HCT116 (cell line): ENCODE measurements around the gene MYO10. TPM values are rescaled to one million over a fixed set of nuclear protein-coding genes. Genes with fewer than 3 reads are reported as not detected.

Source experiments
- ATAC-seq: fragments of 200-7000 bp; cut with Tn5 transposase; 2 replicates; pipeline ENCODE4 v1.9.1; 2020; ENCODE audit warnings: mild to moderate bottlenecking, moderate library complexity
- BruUV-seq: library from RNA; stranded (reverse); fragments of 400-500 nt; replicated peaks from 2 replicates; lab custom pipeline; 2021; lab: Mats Ljungman, UMichigan
- CTCF ChIA-PET: fragments of 300-600 bp; sonication (Branson Sonifier 250); formaldehyde crosslinking; loops from one replicate; lab custom pipeline; 2021; ENCODE audit warnings: antibody characterized with exemption; lab: Charles Lee
- POLR2A ChIA-PET: fragments of 300-600, 350-600 bp; sonication (Branson Sonifier 250); formaldehyde crosslinking; loops from one replicate; lab custom pipeline; 2021; ENCODE audit warnings: antibody characterized with exemption; lab: Charles Lee
- RAD21 ChIA-PET, 2 experiments: fragments of 300-600 bp; sonication (Branson Sonifier 250); formaldehyde crosslinking; loops; one replicate each; lab custom pipeline; 2023; ENCODE audit warnings: low total read pairs in 2 of 2; ENCODE audit not compliant: uncharacterized antibody in 2 of 2, unreplicated experiment in 2 of 2, low non-redundant PET in 1 of 2; lab: Charles Lee
- DNase-seq: peaks from one replicate; pipeline ENCODE4 v3.0.0-alpha.2; 2010; ENCODE audit warnings: low read depth, low spot score
- H2AFZ ChIP-seq: fragments of 200-600 bp; shearing (Covaris generic), sonication (generic); 2 replicates; pipeline ENCODE4 v1.6.1; 2017; ENCODE audit warnings: low read depth, mixed run types, mixed read lengths, antibody characterized with exemption, low read length; ENCODE audit not compliant: poor library complexity, severe bottlenecking
- H3K27ac ChIP-seq: 2 replicates; pipeline ENCODE4 v1.5.1; 2012; ENCODE audit warnings: low read depth, low read length
- H3K27me3 ChIP-seq: fragments of 200-600 bp; sonication (generic); 2 replicates; pipeline ENCODE4 v1.6.1; 2016; ENCODE audit warnings: mixed run types, low read length, mixed read lengths; ENCODE audit not compliant: insufficient read depth
- H3K36me3 ChIP-seq, 2 experiments: fragments of 200-500 bp in 1 of 2; fragments of 200-600 bp in 1 of 2; sonication (Bioruptor generic) in 1 of 2; sonication (generic) in 1 of 2; 2 replicates each; pipeline versions ENCODE4 v1.5.1 to v1.6.1; 2014 to 2016; ENCODE audit warnings: low read length in 2 of 2, inconsistent platforms in 1 of 2, mixed read lengths in 1 of 2, mixed run types in 1 of 2; ENCODE audit not compliant: insufficient read depth in 2 of 2, control insufficient read depth in 1 of 2
- H3K4me1 ChIP-seq, 2 experiments: fragments of 200-600 bp in 1 of 2; sonication (generic) in 1 of 2; 2 replicates each; pipeline versions ENCODE4 v1.5.1 to v1.6.1; 2012 to 2017; ENCODE audit warnings: low read length in 2 of 2, inconsistent platforms in 1 of 2, mild to moderate bottlenecking in 1 of 2, mixed read lengths in 1 of 2, mixed run types in 1 of 2, moderate library complexity in 1 of 2; ENCODE audit not compliant: insufficient read depth in 2 of 2, control insufficient read depth in 1 of 2
- H3K4me2 ChIP-seq: fragments of 200-600 bp; sonication (generic); 2 replicates; pipeline ENCODE4 v1.6.1; 2017; ENCODE audit warnings: mixed run types, low read length, mixed read lengths
- H3K4me3 ChIP-seq, 2 experiments: fragments of 200-600 bp in 1 of 2; sonication (generic) in 1 of 2; replicated peaks in 1 of 2; 2 replicates each; pipeline ENCODE4 v1.5.1; 2011 to 2016; ENCODE audit warnings: low read length in 2 of 2, control low read depth in 1 of 2, low read depth in 1 of 2, mild to moderate bottlenecking in 1 of 2, mixed read lengths in 1 of 2, mixed run types in 1 of 2
- H3K79me2 ChIP-seq: fragments of 200-600 bp; sonication (generic); 2 replicates; pipeline ENCODE4 v1.6.1; 2017; ENCODE audit warnings: mild to moderate bottlenecking, mixed run types, low read length, moderate library complexity, mixed read lengths; ENCODE audit not compliant: insufficient read depth
- H3K9ac ChIP-seq: fragments of 200-600 bp; sonication (generic); 2 replicates; pipeline ENCODE4 v1.6.1; 2016; ENCODE audit warnings: low read length, mixed read lengths
- H3K9me2 ChIP-seq: fragments of 200-600 bp; sonication (generic), shearing (Covaris generic); 2 replicates; pipeline ENCODE4 v1.6.1; 2017; ENCODE audit warnings: mixed run types, mild to moderate bottlenecking, moderate library complexity; ENCODE audit not compliant: insufficient read depth
- H3K9me3 ChIP-seq, 2 experiments: fragments of 200-500 bp in 1 of 2; fragments of 200-600 bp in 1 of 2; sonication (Bioruptor generic) in 1 of 2; sonication (generic) in 1 of 2; 2 replicates each; pipeline ENCODE4 v1.6.1; 2014 to 2017; ENCODE audit warnings: low read length in 2 of 2, mixed read lengths in 2 of 2, inconsistent platforms in 1 of 2, low read depth in 1 of 2, mild to moderate bottlenecking in 1 of 2, mixed run types in 1 of 2, moderate library complexity in 1 of 2; ENCODE audit not compliant: control insufficient read depth in 1 of 2, insufficient read depth in 1 of 2
- H4K20me1 ChIP-seq: fragments of 200-600 bp; sonication (generic), shearing (Covaris generic); 2 replicates; pipeline ENCODE4 v1.6.1; 2017; ENCODE audit warnings: mixed run types, mild to moderate bottlenecking, moderate library complexity; ENCODE audit not compliant: insufficient read depth
- CBX3 ChIP-seq: IDR thresholded peaks from 2 replicates; pipeline ENCODE4 v1.6.1; 2012; ENCODE audit warnings: low read depth
- CTCF ChIP-seq, 3 experiments: fragments of 200-600 bp in 1 of 3; sonication (generic) in 1 of 3; IDR thresholded peaks in 2 of 3; conservative IDR thresholded peaks in 1 of 3; 2 replicates each; pipeline ENCODE4 v1.5.1; 2012 to 2017; ENCODE audit warnings: low read depth in 2 of 3, low read length in 2 of 3, antibody characterized with exemption in 1 of 3, borderline replicate concordance in 1 of 3, control low read depth in 1 of 3, mild to moderate bottlenecking in 1 of 3, mixed read lengths in 1 of 3, mixed run types in 1 of 3, moderate library complexity in 1 of 3; ENCODE audit not compliant: insufficient read depth in 1 of 3
- ELF1 ChIP-seq: IDR thresholded peaks from 2 replicates; pipeline ENCODE4 v1.6.1; 2012; ENCODE audit warnings: low read depth, borderline replicate concordance
- EZH2phosphoT487 ChIP-seq: fragments of 200-600 bp; IDR thresholded peaks from 2 replicates; pipeline ENCODE4 v1.6.1; 2018; ENCODE audit warnings: antibody characterized with exemption, borderline replicate concordance
- FOSL1 ChIP-seq: IDR thresholded peaks from 2 replicates; pipeline ENCODE4 v1.6.1; 2012; ENCODE audit warnings: low read depth
- JUND ChIP-seq: IDR thresholded peaks from 2 replicates; pipeline ENCODE4 v1.6.1; 2012
- POLR2AphosphoS5 ChIP-seq: IDR thresholded peaks from 2 replicates; pipeline ENCODE4 v1.6.1; 2011; ENCODE audit warnings: mild to moderate bottlenecking, low read depth, low read length, moderate library complexity
- RAD21 ChIP-seq: IDR thresholded peaks from 2 replicates; pipeline ENCODE4 v1.6.1; 2012; ENCODE audit warnings: low read depth, mild to moderate bottlenecking
- SIN3A ChIP-seq: IDR thresholded peaks from 2 replicates; pipeline ENCODE4 v1.6.1; 2012; ENCODE audit warnings: low read depth
- SP1 ChIP-seq: IDR thresholded peaks from 2 replicates; pipeline ENCODE4 v1.6.1; 2012; ENCODE audit warnings: low read depth
- TCF7L2 ChIP-seq: IDR thresholded peaks from 2 replicates; pipeline ENCODE4 v1.7.0; 2011; ENCODE audit warnings: borderline replicate concordance, inconsistent platforms; ENCODE audit not compliant: insufficient read depth, insufficient read length; ENCODE audit errors: extremely low read depth
- YY1 ChIP-seq: IDR thresholded peaks from 2 replicates; pipeline ENCODE4 v1.6.1; 2011; ENCODE audit warnings: low read length, low read depth, moderate library complexity, mild to moderate bottlenecking; ENCODE audit not compliant: insufficient replicate concordance; ENCODE audit errors: extremely low read depth
- ZNF274 ChIP-seq: fragments of 200-500 bp; sonication (Bioruptor generic); IDR thresholded peaks from 2 replicates; pipeline ENCODE4 v1.6.1; 2014; ENCODE audit warnings: mild to moderate bottlenecking, low read depth, low read length, inconsistent platforms
- intact Hi-C: fragments of 100-400 bp; cut with micrococcal nuclease; formaldehyde crosslinking; loops from 2 replicates; pipeline ENCODE4 v1.10.0; 2022
- total RNA-seq: library from RNA; stranded (reverse); gene quantifications from one replicate; pipeline ENCODE4 v1.2.1, GENCODE V29; 2021; ENCODE audit not compliant: unreplicated experiment

The MYO10 gene
- total RNA-seq, 1 experiment from 2014 or later = 34.9 TPM

- ATAC-seq = no peak
- Histone ChIP-seq H3K79me2 (peaks cover 57% of the 10 kb centered on the region), H3K4me3 (no peak overlapping the region), H3K4me2 (no peak overlapping the region), H3K27me3 (no peaks in the 10 kb centered on the region), H3K36me3 (no peaks in the 10 kb centered on the region), H4K20me1 (peaks cover 5% of the 10 kb centered on the region; the same call in 1 of the 2 replicates), H2AFZ (no peak overlapping the region), H3K9ac (no peak overlapping the region), H3K9me3 (no peaks in the 10 kb centered on the region), H3K9me2 (no peaks in the 10 kb centered on the region), H3K27ac (no peak overlapping the region), H3K4me1 (peaks cover 25 to 37% of the 10 kb centered on the region in 2 experiments)
- BruUV-seq = no TSS peak
- TF ChIP-seq POLR2AphosphoS5 = no peak
- no peak for TF ChIP-seq RAD21
- no peak for TF ChIP-seq YY1
- TF ChIP-seq JUND = no peak
- no peak for TF ChIP-seq SIN3A
- TF ChIP-seq EZH2phosphoT487 = no peak
- ChIA-PET POLR2A (no interaction called here), CTCF (no interaction called here), RAD21 (no interaction called here)
- DNase-seq = no peak
- intact Hi-C loops = no loop called here
These were observed 69.8 kb downstream of the MYO10 start for GRCh38 chr5:16866273-16866672.

GRCh38 chr5:16865151-16865550 lies 70.9 kb downstream of the MYO10 start:
- H3K79me2 ChIP-seq = peaks cover 54% of the 10 kb centered on the region
- no peaks in the 10 kb centered on the region for H3K9me3 ChIP-seq
- H3K4me2 ChIP-seq = no peak overlapping the region
- RAD21 ChIA-PET = no interaction called here
- no peak for DNase-seq
- H4K20me1 ChIP-seq = peaks cover 3% of the 10 kb centered on the region; the same call in 1 of the 2 replicates
- H3K36me3 ChIP-seq = no peaks in the 10 kb centered on the region
- TF ChIP-seq FOSL1 = no peak
- no peak for TF ChIP-seq CTCF (IDR thresholded peaks at IDR 0.05 in 2 of 3, conservative IDR thresholded peaks at IDR 0.05 in 1 of 3; ENCODE audit: borderline replicate concordance in 1 of 3, insufficient read depth in 1 of 3, low read depth in 2 of 3, low read length in 2 of 3)
- TF ChIP-seq POLR2AphosphoS5 = no peak
- TF ChIP-seq RAD21 = no peak
- no peak for TF ChIP-seq TCF7L2
- TF ChIP-seq SIN3A = no peak
- TF ChIP-seq ZNF274 = no peak
- TF ChIP-seq CBX3 = no peak
- no peak for TF ChIP-seq SP1
- no peak for TF ChIP-seq ELF1
- TF ChIP-seq, all 23 proteins: peak for 0
- ChIA-PET POLR2A (no interaction called here), CTCF (no interaction called here)
- intact Hi-C loops = no loop called here
- H3K9ac ChIP-seq = no peak overlapping the region
- BruUV-seq = no TSS peak
- H2AFZ ChIP-seq = no peak overlapping the region
- H3K4me1 ChIP-seq = peaks cover 14 to 28% of the 10 kb centered on the region in 2 experiments
- ATAC-seq = no peak
- no peak overlapping the region for H3K27ac ChIP-seq
- H3K9me2 ChIP-seq = no peaks in the 10 kb centered on the region
- H3K4me3 ChIP-seq = no peak overlapping the region
- H3K27me3 ChIP-seq = no peaks in the 10 kb centered on the region
